ENCODE results near the gene ALDH3A2.

The ALDH3A2 gene

GRCh38 chr17:19724501-19725420, 76.2 kb downstream of the ALDH3A2 start:
- Histone ChIP-seq H2BK5ac (ENCODE audit: low read length) (peak overlapping the region; percentile 4), H3K18ac (ENCODE audit: low read length) (peak overlapping the region; percentile 28), H3K79me1 (ENCODE audit: low read depth, low read length) (no peaks in the 10 kb centered on the region), H3K27ac (replicated peaks; ENCODE audit: low read length) (no peak overlapping the region), H3K4me1 (ENCODE audit: control insufficient read depth in 2 of 2, insufficient read depth in 1 of 2, low read depth in 1 of 2, low read length in 2 of 2) (peaks cover 0 to 8% of the 10 kb centered on the region in 2 donors), H2BK12ac (ENCODE audit: low read length) (no peak overlapping the region), H2BK120ac (ENCODE audit: low read depth, low read length) (peak overlapping the region; percentile 28), H3K9ac (ENCODE audit: low read depth, low read length, poor library complexity) (no peak overlapping the region), H2AFZ (ENCODE audit: low read length) (no peak overlapping the region), H4K91ac (ENCODE audit: low read depth, low read length, poor library complexity) (no peak overlapping the region), H3K36me3 (replicated peaks in 1 of 2; ENCODE audit: control insufficient read depth in 2 of 2, insufficient read depth in 2 of 2, low read length in 2 of 2) (no peaks in the 10 kb centered on the region), H2BK15ac (ENCODE audit: low read length) (no peak overlapping the region), H3K4me3 (ENCODE audit: low read length in 2 of 2) (no peak overlapping the region), H3K23ac (ENCODE audit: low read depth, low read length, poor library complexity) (no peak overlapping the region), H3K4ac (ENCODE audit: low read length) (no peak overlapping the region), H2AK5ac (ENCODE audit: low read depth, low read length) (peak overlapping the region; percentile 87), H3K27me3 (ENCODE audit: control insufficient read depth in 3 of 3, insufficient read depth in 3 of 3, low read depth in 1 of 3, low read length in 3 of 3) (peaks cover 0 to 3% (median 0%) of the 10 kb centered on the region in 3 experiments), H3K9me3 (replicated peaks in 1 of 2; ENCODE audit: control insufficient read depth in 2 of 2, insufficient read depth in 1 of 2, low read depth in 1 of 2, low read length in 2 of 2) (no peaks in the 10 kb centered on the region), H3K14ac (ENCODE audit: low read length) (no peak overlapping the region), H4K8ac (ENCODE audit: low read depth, low read length) (no peak overlapping the region), H3K4me2 (ENCODE audit: insufficient read depth, low read length, poor library complexity, severe bottlenecking) (no peak overlapping the region)
- no peak for DNase-seq (ENCODE audit: low spot score)
- no CpG with 5 or more reads among the region's 55 CpGs for WGBS, 2 donors (ENCODE audit: extremely low coverage in 2 of 2, insufficient read length in 2 of 2, insufficient replicate concordance in 1 of 2)

GRCh38 chr17:19725486-19725885, 76.9 kb downstream of the ALDH3A2 start:
- Histone ChIP-seq H3K79me1 (ENCODE audit: low read depth, low read length) (no peaks in the 10 kb centered on the region), H2AK5ac (ENCODE audit: low read depth, low read length) (no peak overlapping the region), H4K8ac (ENCODE audit: low read depth, low read length) (no peak overlapping the region), H3K36me3 (replicated peaks in 1 of 2; ENCODE audit: control insufficient read depth in 2 of 2, insufficient read depth in 2 of 2, low read length in 2 of 2) (no peaks in the 10 kb centered on the region), H3K27ac (replicated peaks; ENCODE audit: low read length) (no peak overlapping the region), H3K4ac (ENCODE audit: low read length) (no peak overlapping the region), H2BK5ac (ENCODE audit: low read length) (no peak overlapping the region), H3K18ac (ENCODE audit: low read length) (no peak overlapping the region), H3K14ac (ENCODE audit: low read length) (no peak overlapping the region), H3K4me1 (ENCODE audit: control insufficient read depth in 2 of 2, insufficient read depth in 1 of 2, low read depth in 1 of 2, low read length in 2 of 2) (peaks cover 0 to 5% of the 10 kb centered on the region in 2 donors), H3K9ac (ENCODE audit: low read depth, low read length, poor library complexity) (no peak overlapping the region), H3K4me3 (ENCODE audit: low read length in 2 of 2) (no peak overlapping the region), H3K27me3 (ENCODE audit: control insufficient read depth in 3 of 3, insufficient read depth in 3 of 3, low read depth in 1 of 3, low read length in 3 of 3) (peaks cover 0 to 3% (median 0%) of the 10 kb centered on the region in 3 experiments), H3K23ac (ENCODE audit: low read depth, low read length, poor library complexity) (no peak overlapping the region), H2AFZ (ENCODE audit: low read length) (no peak overlapping the region), H2BK12ac (ENCODE audit: low read length) (no peak overlapping the region), H2BK120ac (ENCODE audit: low read depth, low read length) (no peak overlapping the region), H2BK15ac (ENCODE audit: low read length) (no peak overlapping the region), H3K9me3 (replicated peaks in 1 of 2; ENCODE audit: control insufficient read depth in 2 of 2, insufficient read depth in 1 of 2, low read depth in 1 of 2, low read length in 2 of 2) (no peaks in the 10 kb centered on the region), H3K4me2 (ENCODE audit: insufficient read depth, low read length, poor library complexity, severe bottlenecking) (no peak overlapping the region), H4K91ac (ENCODE audit: low read depth, low read length, poor library complexity) (no peak overlapping the region)
- DNase-seq (ENCODE audit: low spot score): no peak
- WGBS, 2 donors (ENCODE audit: extremely low coverage in 2 of 2, insufficient read length in 2 of 2, insufficient replicate concordance in 1 of 2): no CpG with 5 or more reads among the region's 5 CpGs

- Histone ChIP-seq H3K27me3 (ENCODE audit: control insufficient read depth in 3 of 3, insufficient read depth in 3 of 3, low read depth in 1 of 3, low read length in 3 of 3) (peaks cover 0 to 6% (median 0%) of the 10 kb centered on the region in 3 experiments), H3K23ac (ENCODE audit: low read depth, low read length, poor library complexity) (no peak overlapping the region), H3K4me1 (ENCODE audit: control insufficient read depth in 2 of 2, insufficient read depth in 1 of 2, low read depth in 1 of 2, low read length in 2 of 2) (no peaks in the 10 kb centered on the region), H2AK5ac (ENCODE audit: low read depth, low read length) (no peak overlapping the region), H3K27ac (replicated peaks; ENCODE audit: low read length) (no peak overlapping the region), H3K9ac (ENCODE audit: low read depth, low read length, poor library complexity) (no peak overlapping the region), H3K18ac (ENCODE audit: low read length) (no peak overlapping the region), H3K4me3 (ENCODE audit: low read length in 2 of 2) (no peak overlapping the region), H2BK12ac (ENCODE audit: low read length) (no peak overlapping the region), H3K4ac (ENCODE audit: low read length) (no peak overlapping the region), H2BK5ac (ENCODE audit: low read length) (no peak overlapping the region), H3K79me1 (ENCODE audit: low read depth, low read length) (no peaks in the 10 kb centered on the region), H4K8ac (ENCODE audit: low read depth, low read length) (no peak overlapping the region), H2BK120ac (ENCODE audit: low read depth, low read length) (no peak overlapping the region), H3K36me3 (replicated peaks in 1 of 2; ENCODE audit: control insufficient read depth in 2 of 2, insufficient read depth in 2 of 2, low read length in 2 of 2) (no peaks in the 10 kb centered on the region), H4K91ac (ENCODE audit: low read depth, low read length, poor library complexity) (no peak overlapping the region), H2BK15ac (ENCODE audit: low read length) (no peak overlapping the region), H3K4me2 (ENCODE audit: insufficient read depth, low read length, poor library complexity, severe bottlenecking) (no peak overlapping the region), H2AFZ (ENCODE audit: low read length) (no peak overlapping the region), H3K9me3 (replicated peaks in 1 of 2; ENCODE audit: control insufficient read depth in 2 of 2, insufficient read depth in 1 of 2, low read depth in 1 of 2, low read length in 2 of 2) (no peaks in the 10 kb centered on the region), H3K14ac (ENCODE audit: low read length) (no peak overlapping the region)
- no CpG with 5 or more reads among the region's 7 CpGs for WGBS, 2 donors (ENCODE audit: extremely low coverage in 2 of 2, insufficient read length in 2 of 2, insufficient replicate concordance in 1 of 2)
- DNase-seq (ENCODE audit: low spot score): no peak
Measured at GRCh38 chr17:19726631-19727376, 78.3 kb downstream of the ALDH3A2 start.
